Right lobe of liver (tissue), 4 donors: ENCODE results near the gene FGF21.
A peak's percentile ranks its signal among the peaks of the same experiment; 100 is the strongest.

Experiments used
- CTCF ChIP-seq, 4 donors: fragments of 200-600 bp in 3 of 4; fragments of 450-650 bp in 1 of 4; IDR thresholded peaks; one replicate each; pipeline versions ENCODE4 v1.5.1 to v1.8.0; 2016 to 2022; ENCODE audit warnings: antibody characterized with exemption in 4 of 4, mild to moderate bottlenecking in 2 of 4
- POLR2A ChIP-seq: fragments of 450-650 bp; IDR thresholded peaks from one replicate; pipeline ENCODE4 v1.6.1; 2017; ENCODE audit warnings: antibody characterized with exemption, mild to moderate bottlenecking
- donor health status: DM: no; HTN: no; CAD: no.
- donor health status: DM: no; HTN: no; CAD: no.
- donor health status: DM: no; HTN: yes; CAD: no.

GRCh38 chr19:48738557-48739403, 16.5 kb upstream of the FGF21 start:
- peak; percentile 38 to 71 (median 52) for TF ChIP-seq CTCF (IDR thresholded peaks at IDR 0.05)
- peak; percentile 46 for TF ChIP-seq POLR2A
